Neutrophil (primary cell): ENCODE measurements around the gene TRIM2.

Source experiments
- H3K27ac ChIP-seq: fragments of 200-600 bp; sonication (generic); 2 replicates; pipeline ENCODE4 v1.5.1; 2016; ENCODE audit warnings: mild to moderate bottlenecking, moderate library complexity
- H3K27me3 ChIP-seq: fragments of 200-600 bp; sonication (generic); 2 replicates; pipeline ENCODE4 v1.6.0; 2016; ENCODE audit warnings: mild to moderate bottlenecking
- H3K36me3 ChIP-seq: fragments of 200-600 bp; sonication (generic); 2 replicates; pipeline ENCODE4 v1.5.1; 2017
- H3K4me1 ChIP-seq, 2 experiments: fragments of 200-600 bp in 1 of 2; sonication (generic) in 1 of 2; 1 replicate in 1 of 2; 2 replicates in 1 of 2; pipeline versions ENCODE4 v1.5.1 to v1.6.1; 2013 to 2016; ENCODE audit warnings: low read depth in 1 of 2, low read length in 1 of 2, mild to moderate bottlenecking in 1 of 2, moderate library complexity in 1 of 2; ENCODE audit not compliant: control insufficient read depth in 1 of 2, insufficient read depth in 1 of 2
- H3K4me3 ChIP-seq, 2 experiments: fragments of 200-600 bp in 1 of 2; sonication (generic) in 1 of 2; 1 replicate in 1 of 2; 2 replicates in 1 of 2; pipeline ENCODE4 v1.5.1; 2013 to 2016; ENCODE audit warnings: low read depth in 1 of 2, low read length in 1 of 2, mild to moderate bottlenecking in 1 of 2, moderate library complexity in 1 of 2
- H3K9me3 ChIP-seq: fragments of 200-600 bp; sonication (generic); 2 replicates; pipeline ENCODE4 v1.5.1; 2016
- TF ChIP-seq, protein P1 (sequence below): fragments of 200-600 bp; sonication (generic); IDR thresholded peaks from 2 replicates; pipeline ENCODE4 v1.5.1; 2016; ENCODE audit warnings: antibody characterized with exemption

The TRIM2 gene

DNA sequence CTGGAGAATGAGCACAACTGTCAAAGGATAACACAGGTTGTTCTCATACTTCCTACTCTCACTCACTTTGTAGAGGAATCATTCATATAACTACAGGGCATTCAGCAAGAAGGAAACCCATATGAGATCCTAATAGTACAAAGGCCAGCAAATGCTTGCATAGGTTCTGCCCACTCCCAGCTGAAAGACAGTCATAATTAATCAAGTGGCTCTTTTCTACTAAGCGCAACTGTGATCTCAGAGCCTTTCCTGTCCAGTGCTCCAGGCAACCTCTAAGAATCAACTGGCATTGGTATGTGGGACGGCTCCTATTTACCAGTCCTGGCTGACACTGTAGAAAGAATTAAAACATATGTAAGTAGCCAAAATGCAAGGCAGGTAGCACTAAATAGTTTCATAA is 121.3 kb downstream of the TRIM2 start:
- Histone ChIP-seq H3K36me3 (no peaks in the 10 kb centered on the region), H3K27me3 (peaks cover 6% of the 10 kb centered on the region), H3K4me3 (no peak overlapping the region), H3K9me3 (no peaks in the 10 kb centered on the region), H3K4me1 (no peaks in the 10 kb centered on the region), H3K27ac (no peak overlapping the region)
- TF ChIP-seq, protein P1, sequence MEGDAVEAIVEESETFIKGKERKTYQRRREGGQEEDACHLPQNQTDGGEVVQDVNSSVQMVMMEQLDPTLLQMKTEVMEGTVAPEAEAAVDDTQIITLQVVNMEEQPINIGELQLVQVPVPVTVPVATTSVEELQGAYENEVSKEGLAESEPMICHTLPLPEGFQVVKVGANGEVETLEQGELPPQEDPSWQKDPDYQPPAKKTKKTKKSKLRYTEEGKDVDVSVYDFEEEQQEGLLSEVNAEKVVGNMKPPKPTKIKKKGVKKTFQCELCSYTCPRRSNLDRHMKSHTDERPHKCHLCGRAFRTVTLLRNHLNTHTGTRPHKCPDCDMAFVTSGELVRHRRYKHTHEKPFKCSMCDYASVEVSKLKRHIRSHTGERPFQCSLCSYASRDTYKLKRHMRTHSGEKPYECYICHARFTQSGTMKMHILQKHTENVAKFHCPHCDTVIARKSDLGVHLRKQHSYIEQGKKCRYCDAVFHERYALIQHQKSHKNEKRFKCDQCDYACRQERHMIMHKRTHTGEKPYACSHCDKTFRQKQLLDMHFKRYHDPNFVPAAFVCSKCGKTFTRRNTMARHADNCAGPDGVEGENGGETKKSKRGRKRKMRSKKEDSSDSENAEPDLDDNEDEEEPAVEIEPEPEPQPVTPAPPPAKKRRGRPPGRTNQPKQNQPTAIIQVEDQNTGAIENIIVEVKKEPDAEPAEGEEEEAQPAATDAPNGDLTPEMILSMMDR = no peak

DNA sequence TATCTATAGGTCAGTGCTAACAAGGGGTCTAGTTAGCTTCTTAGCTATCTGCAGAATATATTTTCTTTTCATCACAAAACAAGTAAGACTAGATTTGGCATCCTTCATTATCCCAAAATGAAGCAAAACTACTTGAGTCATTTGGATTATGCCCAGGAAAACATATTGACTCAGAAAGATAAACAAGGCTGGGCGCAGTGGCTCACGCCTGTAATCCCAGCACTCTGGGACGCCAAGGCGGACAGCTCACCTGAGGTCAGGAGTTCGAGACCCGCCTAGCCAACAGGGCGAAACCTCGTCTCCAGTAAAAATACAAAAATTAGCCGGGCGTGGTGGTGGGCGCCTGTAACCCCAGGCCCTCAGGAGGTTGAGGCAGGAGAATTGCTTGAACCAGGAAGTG is 122.3 kb downstream of the TRIM2 start:
- H3K27ac ChIP-seq = no peak overlapping the region
- no peaks in the 10 kb centered on the region for H3K4me1 ChIP-seq
- TF ChIP-seq, protein P1 = no peak
- peaks cover 6% of the 10 kb centered on the region for H3K27me3 ChIP-seq
- no peaks in the 10 kb centered on the region for H3K36me3 ChIP-seq
- H3K4me3 ChIP-seq = no peak overlapping the region
- H3K9me3 ChIP-seq = no peaks in the 10 kb centered on the region

DNA sequence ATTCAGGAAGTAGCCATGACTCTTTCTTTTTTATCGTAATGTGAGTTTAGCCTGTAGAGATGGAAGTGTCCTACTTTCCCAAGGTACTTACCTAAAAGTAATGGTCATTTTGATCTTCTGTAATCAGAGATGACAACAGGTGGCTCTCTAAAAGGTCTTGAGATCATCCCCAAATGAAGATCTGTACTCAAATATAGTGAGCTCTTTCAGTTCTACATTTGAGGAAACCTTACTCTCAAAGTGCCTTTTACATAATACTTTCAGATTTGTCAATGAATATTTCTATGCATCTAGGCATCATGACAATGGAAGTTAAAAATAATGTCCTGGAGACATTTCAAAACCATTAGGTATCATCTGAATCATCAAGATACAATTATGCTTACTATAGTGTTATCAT is 123.0 kb downstream of the TRIM2 start:
- Histone ChIP-seq H3K27ac (no peak overlapping the region), H3K36me3 (no peaks in the 10 kb centered on the region), H3K4me1 (no peaks in the 10 kb centered on the region), H3K27me3 (peaks cover 6% of the 10 kb centered on the region), H3K9me3 (no peaks in the 10 kb centered on the region), H3K4me3 (no peak overlapping the region)
- TF ChIP-seq, protein P1 = no peak

DNA sequence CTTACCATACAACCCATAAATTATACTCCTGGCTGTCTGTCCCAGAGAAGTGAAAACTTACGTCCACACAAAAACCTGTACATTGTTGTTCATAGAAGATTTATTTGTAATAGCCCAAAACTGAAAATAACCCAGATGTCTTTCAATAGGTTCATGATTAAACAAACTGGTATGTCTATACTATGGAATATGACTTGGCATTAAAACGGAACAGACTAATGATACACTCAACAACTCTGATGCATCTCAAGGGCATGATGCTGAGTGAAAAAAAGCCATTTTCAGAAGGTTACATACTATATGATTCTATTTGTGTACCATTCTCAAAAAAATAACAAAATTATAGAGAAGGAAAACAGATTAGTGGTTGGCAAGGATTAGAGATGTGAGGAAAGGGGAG is 128.7 kb downstream of the TRIM2 start:
- TF ChIP-seq, protein P1 = no peak
- H3K27ac ChIP-seq = no peak overlapping the region

DNA sequence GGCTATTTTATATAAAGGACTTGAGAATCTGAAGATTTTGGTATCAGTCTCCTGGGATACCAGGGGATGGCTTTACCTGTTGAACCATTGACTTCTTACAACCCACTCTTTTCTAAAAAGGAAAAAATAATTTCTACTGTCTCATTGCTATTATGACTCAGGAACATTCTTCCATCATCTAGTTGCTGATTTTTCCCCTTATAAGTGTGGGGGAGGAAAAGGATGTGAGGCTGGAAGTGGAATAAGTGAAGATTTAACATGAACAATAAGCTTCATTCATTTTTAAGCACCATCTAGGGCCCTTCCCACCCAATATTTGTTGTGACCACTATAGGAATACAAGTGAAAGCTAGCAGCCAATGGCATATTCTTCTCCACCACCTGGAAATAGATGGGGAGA is 129.6 kb downstream of the TRIM2 start:
- Histone ChIP-seq H3K36me3 (no peaks in the 10 kb centered on the region), H3K4me3 (no peak overlapping the region), H3K4me1 (peaks cover 4 to 7% of the 10 kb centered on the region in 2 experiments), H3K27me3 (no peaks in the 10 kb centered on the region), H3K27ac (no peak overlapping the region), H3K9me3 (no peaks in the 10 kb centered on the region)
- TF ChIP-seq, protein P1 = no peak

More for the DNA sequence above, 128.7 kb downstream of the TRIM2 start:
- Histone ChIP-seq H3K9me3 (no peaks in the 10 kb centered on the region), H3K27me3 (no peaks in the 10 kb centered on the region), H3K36me3 (no peaks in the 10 kb centered on the region), H3K4me1 (peaks cover under 1 to 1% of the 10 kb centered on the region in 2 experiments), H3K4me3 (no peak overlapping the region)

DNA sequence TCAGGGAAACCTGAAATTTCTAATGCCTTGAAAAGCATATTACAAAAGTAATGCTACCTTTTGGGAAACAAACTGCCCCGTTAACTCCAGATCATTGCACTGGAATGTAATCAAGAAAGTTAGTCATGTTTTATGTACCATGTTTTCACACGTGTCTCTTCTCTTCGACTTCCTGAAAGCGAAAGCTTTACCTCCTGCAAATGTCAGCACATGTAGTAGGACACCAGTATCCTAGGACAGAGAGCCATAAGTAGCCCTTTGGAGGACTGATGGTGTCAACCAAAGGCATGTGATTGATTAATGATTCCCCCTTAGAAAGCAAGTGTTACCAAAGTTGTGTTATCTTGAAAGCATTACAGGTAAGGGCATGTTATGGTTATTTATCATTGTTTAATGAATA is 131.4 kb downstream of the TRIM2 start:
- Histone ChIP-seq H3K27ac (no peak overlapping the region), H3K4me1 (peaks cover 4 to 7% of the 10 kb centered on the region in 2 experiments), H3K4me3 (no peak overlapping the region), H3K9me3 (no peaks in the 10 kb centered on the region), H3K36me3 (no peaks in the 10 kb centered on the region), H3K27me3 (no peaks in the 10 kb centered on the region)
- TF ChIP-seq, protein P1 = no peak
